ENCODE results near the gene COX18. TPM values are rescaled to one million over a fixed set of nuclear protein-coding genes. Genes with fewer than 3 reads are reported as not detected.

COX18 gene
- total RNA-seq, 1 experiment from 2014 or later: 20.5 TPM

- no peaks in the 10 kb centered on the region for H3K4me1 ChIP-seq (ENCODE audit: insufficient read depth, low read length)
- no peak overlapping the region for H3K9ac ChIP-seq (ENCODE audit: extremely low read depth, insufficient read length, low read length)
- H3K9me3 ChIP-seq (ENCODE audit: control insufficient read depth, low read depth, low read length): no peaks in the 10 kb centered on the region
- Mint-ChIP-seq H3K36me3 (ENCODE audit: insufficient read depth in 1 of 3, low read depth in 3 of 3) (no peaks in the 10 kb centered on the region), H3K27me3 (ENCODE audit: low read depth) (no peaks in the 10 kb centered on the region), H3K9me3 (no peaks in the 10 kb centered on the region), H3K4me1 (0 out of 4 replicates have a peak, but pooled peaks cover 0 to 2% of the 10 kb centered on the region in 2 experiments), H3K4me3 (no peak overlapping the region), H3K27ac (peak overlapping the region in 1 of 3 experiments; percentile 16; a peak in 1 of 7 replicates)
- no peak for TF ChIP-seq CTCF (conservative IDR thresholded peaks at IDR 0.05)
- no peak overlapping the region for H2AFZ ChIP-seq (ENCODE audit: low read length)
- H3K27me3 ChIP-seq (ENCODE audit: insufficient read depth, low read length): no peaks in the 10 kb centered on the region
- H3K4me2 ChIP-seq (ENCODE audit: insufficient read depth, insufficient read length, low read length): no peak overlapping the region
- no peak overlapping the region for H2BK20ac ChIP-seq (ENCODE audit: low read depth, low read length, poor library complexity, severe bottlenecking)
- no peaks in the 10 kb centered on the region for H3K79me2 ChIP-seq (ENCODE audit: insufficient read depth, low read length)
- H3K79me1 ChIP-seq (ENCODE audit: insufficient read depth, low read depth, low read length, poor library complexity, severe bottlenecking): no peaks in the 10 kb centered on the region
- no peak overlapping the region for H3K4ac ChIP-seq (ENCODE audit: low read depth, low read length)
- H4K91ac ChIP-seq (ENCODE audit: insufficient read length, low read depth, low read length): no peak overlapping the region
- no peak overlapping the region for H3K14ac ChIP-seq (ENCODE audit: insufficient read depth, low read length)
- no peak for DNase-seq
- H2BK5ac ChIP-seq (ENCODE audit: insufficient read length, low read length): no peak overlapping the region
- no peak overlapping the region for H3K27ac ChIP-seq (ENCODE audit: insufficient read length, low read depth, low read length)
- no peak overlapping the region for H3K18ac ChIP-seq (ENCODE audit: insufficient read length, low read depth, low read length)
- WGBS (ENCODE audit: extremely low coverage, insufficient read length, low lambda C conversion rate): no CpG with 5 or more reads among the region's 4 CpGs
- H2AK5ac ChIP-seq (ENCODE audit: insufficient read length, low read length): no peak overlapping the region
- H4K5ac ChIP-seq (ENCODE audit: insufficient read length, low read depth, low read length): no peak overlapping the region
- no peak overlapping the region for H2BK15ac ChIP-seq (ENCODE audit: low read depth, low read length)
- H3K23me2 ChIP-seq (ENCODE audit: insufficient read length, low read depth, low read length, poor library complexity, severe bottlenecking): no peaks in the 10 kb centered on the region
- H4K20me1 ChIP-seq (ENCODE audit: control insufficient read depth, insufficient read depth, insufficient read length): no peaks in the 10 kb centered on the region
- no peak overlapping the region for H3K56ac ChIP-seq (ENCODE audit: insufficient read length, low read depth, low read length)
- no peak overlapping the region for H2BK120ac ChIP-seq (ENCODE audit: low read depth, low read length, poor library complexity, severe bottlenecking)
- no peak overlapping the region for H3K23ac ChIP-seq (ENCODE audit: insufficient read length, low read depth, low read length)
- H2BK12ac ChIP-seq (ENCODE audit: insufficient read length, low read depth, low read length): no peak overlapping the region
- H4K8ac ChIP-seq (replicated peaks; ENCODE audit: insufficient read length, low read depth, low read length): no peak overlapping the region
- H3T11ph ChIP-seq (ENCODE audit: low read length): no peak overlapping the region
Observed at GRCh38 chr4:73011629-73011985, 57.9 kb downstream of the COX18 start.
